Tibial artery (tissue), 4 donors: ENCODE results near the gene GJA9.
A peak's percentile ranks its signal among the peaks of the same experiment; 100 is the strongest.

Experiments used
- DNase-seq, 2 donors: peaks; one replicate each; pipeline ENCODE4 v3.0.0-alpha.2; 2019
- H3K27ac ChIP-seq, 2 donors: fragments of 200-600 bp; sonication (generic) in 1 of 2; 1 replicate in 1 of 2; 2 replicates in 1 of 2; pipeline ENCODE4 v1.5.1; 2018 to 2019; ENCODE audit warnings: mild to moderate bottlenecking in 1 of 2
- H3K27me3 ChIP-seq, 2 donors: fragments of 200-600 bp; sonication (generic) in 1 of 2; one replicate each; pipeline versions ENCODE4 v1.5.1 to v1.6.0; 2016 to 2019
- H3K36me3 ChIP-seq, 3 donors: fragments of 200-600 bp; sonication (generic) in 2 of 3; one replicate each; pipeline ENCODE4 v1.5.1; 2016 to 2019; ENCODE audit warnings: mild to moderate bottlenecking in 2 of 3
- H3K4me1 ChIP-seq, 4 donors: fragments of 200-600 bp; sonication (generic) in 2 of 4; 1 replicate in 3 of 4; 2 replicates in 1 of 4; pipeline ENCODE4 v1.5.1; 2016 to 2019
- H3K4me3 ChIP-seq, 2 donors: fragments of 200-600 bp; sonication (generic) in 1 of 2; 1 replicate in 1 of 2; 2 replicates in 1 of 2; pipeline ENCODE4 v1.5.1; 2018 to 2019; ENCODE audit warnings: mild to moderate bottlenecking in 2 of 2
- H3K9me3 ChIP-seq, 3 donors: fragments of 200-600 bp; sonication (generic) in 1 of 3; one replicate each; pipeline ENCODE4 v1.5.1; 2016 to 2019
- CTCF ChIP-seq, 2 experiments: fragments of 200-600 bp in 1 of 2; fragments of 450-650 bp in 1 of 2; IDR thresholded peaks; one replicate each; pipeline ENCODE4 v1.5.1; 2017 to 2019; ENCODE audit warnings: antibody characterized with exemption in 2 of 2, mild to moderate bottlenecking in 1 of 2, moderate library complexity in 1 of 2
- intact Hi-C: fragments of 100-400 bp; cut with DNase I; formaldehyde crosslinking; loops from one replicate; pipeline ENCODE4 v1.15.0; 2023; ENCODE audit warnings: low total_unique reads

GJA9 gene

GRCh38 chr1:38860454-38860795 lies 21.0 kb downstream of the GJA9 start:
- peaks cover 0 to 68% (median 26%) of the 10 kb centered on the region in 4 donors for H3K4me1 ChIP-seq
- H3K9me3 ChIP-seq = no peaks in the 10 kb centered on the region
- DNase-seq = no peak
- H3K4me3 ChIP-seq = peak overlapping the region; percentile 97 to 98
- intact Hi-C loops = loop anchor here (5.0 kb wide), 1 partner anchor 132 kb away; the partner anchor contains the start of gene AKIRIN1
- H3K27me3 ChIP-seq = no peaks in the 10 kb centered on the region
- H3K36me3 ChIP-seq = peaks cover 14 to 23% (median 20%) of the 10 kb centered on the region in 3 donors
- H3K27ac ChIP-seq = peak overlapping the region; percentile 83 to 97
- no peak for TF ChIP-seq CTCF (IDR thresholded peaks at IDR 0.05)

GRCh38 chr1:38859561-38860453 lies 21.6 kb downstream of the GJA9 start, which contains the start of gene RRAGC:
Gene RRAGC (minus strand): TSS chr1:38859772. CDS start chr1:38859646, 126 bp downstream.
- DNase-seq = peak; percentile 100
- peak within 1 kb of the TSS; percentile 97 to 98 for H3K4me3 ChIP-seq
- peak within 1 kb of the TSS; percentile 96 to 97 for H3K27ac ChIP-seq
- H3K36me3 ChIP-seq = peaks cover 20 to 28% (median 26%) of the 10 kb centered on the region in 3 donors
- TF ChIP-seq CTCF (IDR thresholded peaks at IDR 0.05) = peak in 1 of 2 experiments; percentile 11
- H3K4me1 ChIP-seq = peaks cover 0 to 73% (median 28%) of the 10 kb centered on the region in 4 donors
- no peaks in the 10 kb centered on the region for H3K27me3 ChIP-seq
- H3K9me3 ChIP-seq = no peaks in the 10 kb centered on the region
- intact Hi-C loops = loop anchor here (5.0 kb wide), 1 partner anchor 132 kb away; the partner anchor contains the start of gene AKIRIN1

- peak overlapping the region; percentile 97 to 98 for H3K4me3 ChIP-seq
- no peak for TF ChIP-seq CTCF (IDR thresholded peaks at IDR 0.05)
- H3K9me3 ChIP-seq = no peaks in the 10 kb centered on the region
- H3K4me1 ChIP-seq = peaks cover 0 to 72% (median 26%) of the 10 kb centered on the region in 4 donors
- peak overlapping the region; percentile 96 to 97 for H3K27ac ChIP-seq
- H3K27me3 ChIP-seq = no peaks in the 10 kb centered on the region
- DNase-seq = peak; percentile 59 to 81
- intact Hi-C loops = no loop called here
- H3K36me3 ChIP-seq = peaks cover 24 to 29% (median 26%) of the 10 kb centered on the region in 3 donors
Observed at GRCh38 chr1:38858833-38859560, 22.4 kb downstream of the GJA9 start.

- peaks cover 49 to 70% (median 68%) of the 10 kb centered on the region in 3 donors for H3K36me3 ChIP-seq
- no peak overlapping the region for H3K4me3 ChIP-seq
- H3K27ac ChIP-seq = no peak overlapping the region
- intact Hi-C loops = no loop called here
- TF ChIP-seq CTCF (IDR thresholded peaks at IDR 0.05) = no peak
- no peak for DNase-seq
- no peaks in the 10 kb centered on the region for H3K9me3 ChIP-seq
- H3K4me1 ChIP-seq = peaks cover 0 to 27% (median 10%) of the 10 kb centered on the region in 4 donors
- H3K27me3 ChIP-seq = no peaks in the 10 kb centered on the region
Observed at GRCh38 chr1:38852780-38853179, 28.6 kb downstream of the GJA9 start.

- TF ChIP-seq CTCF (IDR thresholded peaks at IDR 0.05) = no peak
- Histone ChIP-seq H3K27ac (no peak overlapping the region), H3K4me3 (no peak overlapping the region)
Observed at GRCh38 chr1:38848071-38848470, 33.3 kb downstream of the GJA9 start.

More at GRCh38 chr1:38848071-38848470, 33.3 kb downstream of the GJA9 start:
- intact Hi-C loops = no loop called here
- H3K27me3 ChIP-seq = no peaks in the 10 kb centered on the region
- no peaks in the 10 kb centered on the region for H3K4me1 ChIP-seq
- H3K9me3 ChIP-seq = no peaks in the 10 kb centered on the region
- DNase-seq = no peak
- H3K36me3 ChIP-seq = peaks cover 64 to 86% (median 66%) of the 10 kb centered on the region in 3 donors
